ENCODE results near the gene GORASP2. TPM values are rescaled to one million over a fixed set of nuclear protein-coding genes. Genes with fewer than 3 reads are reported as not detected.

Gene GORASP2
- total and polyA plus RNA-seq, 2 experiments from 2014 or later: 44.5 to 45.2 TPM

DNA sequence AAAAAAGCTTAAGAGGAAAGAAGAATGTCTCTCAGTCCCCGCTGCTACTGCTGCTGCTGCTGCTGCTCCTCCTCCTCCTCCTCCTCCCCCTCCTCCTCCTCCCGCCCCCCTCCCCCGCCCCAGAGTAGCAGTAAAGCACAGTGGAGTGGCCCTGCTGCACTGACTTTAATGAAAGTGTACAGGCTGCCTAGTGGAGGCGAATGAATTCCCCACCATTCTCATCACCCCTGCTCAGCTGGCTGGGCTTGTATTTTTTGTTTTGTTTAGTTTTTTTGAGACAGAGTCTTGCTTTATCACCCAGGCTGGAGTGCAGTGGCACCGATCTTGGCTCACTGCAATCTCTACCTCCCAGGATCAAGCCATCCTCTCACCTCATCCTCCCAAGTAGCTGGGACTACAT, 34.3 kb downstream of the GORASP2 start:
- H3K27me3 ChIP-seq (ENCODE audit: insufficient read depth): no peaks in the 10 kb centered on the region
- peaks cover 81% of the 10 kb centered on the region for H3K36me3 Mint-ChIP-seq (ENCODE audit: low read depth)
- no peaks in the 10 kb centered on the region for H3K9me2 ChIP-seq (ENCODE audit: insufficient read depth)
- TF ChIP-seq, protein P1, sequence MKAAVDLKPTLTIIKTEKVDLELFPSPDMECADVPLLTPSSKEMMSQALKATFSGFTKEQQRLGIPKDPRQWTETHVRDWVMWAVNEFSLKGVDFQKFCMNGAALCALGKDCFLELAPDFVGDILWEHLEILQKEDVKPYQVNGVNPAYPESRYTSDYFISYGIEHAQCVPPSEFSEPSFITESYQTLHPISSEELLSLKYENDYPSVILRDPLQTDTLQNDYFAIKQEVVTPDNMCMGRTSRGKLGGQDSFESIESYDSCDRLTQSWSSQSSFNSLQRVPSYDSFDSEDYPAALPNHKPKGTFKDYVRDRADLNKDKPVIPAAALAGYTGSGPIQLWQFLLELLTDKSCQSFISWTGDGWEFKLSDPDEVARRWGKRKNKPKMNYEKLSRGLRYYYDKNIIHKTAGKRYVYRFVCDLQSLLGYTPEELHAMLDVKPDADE (IDR thresholded peaks at IDR 0.05): no peak
- TF ChIP-seq, protein P2, sequence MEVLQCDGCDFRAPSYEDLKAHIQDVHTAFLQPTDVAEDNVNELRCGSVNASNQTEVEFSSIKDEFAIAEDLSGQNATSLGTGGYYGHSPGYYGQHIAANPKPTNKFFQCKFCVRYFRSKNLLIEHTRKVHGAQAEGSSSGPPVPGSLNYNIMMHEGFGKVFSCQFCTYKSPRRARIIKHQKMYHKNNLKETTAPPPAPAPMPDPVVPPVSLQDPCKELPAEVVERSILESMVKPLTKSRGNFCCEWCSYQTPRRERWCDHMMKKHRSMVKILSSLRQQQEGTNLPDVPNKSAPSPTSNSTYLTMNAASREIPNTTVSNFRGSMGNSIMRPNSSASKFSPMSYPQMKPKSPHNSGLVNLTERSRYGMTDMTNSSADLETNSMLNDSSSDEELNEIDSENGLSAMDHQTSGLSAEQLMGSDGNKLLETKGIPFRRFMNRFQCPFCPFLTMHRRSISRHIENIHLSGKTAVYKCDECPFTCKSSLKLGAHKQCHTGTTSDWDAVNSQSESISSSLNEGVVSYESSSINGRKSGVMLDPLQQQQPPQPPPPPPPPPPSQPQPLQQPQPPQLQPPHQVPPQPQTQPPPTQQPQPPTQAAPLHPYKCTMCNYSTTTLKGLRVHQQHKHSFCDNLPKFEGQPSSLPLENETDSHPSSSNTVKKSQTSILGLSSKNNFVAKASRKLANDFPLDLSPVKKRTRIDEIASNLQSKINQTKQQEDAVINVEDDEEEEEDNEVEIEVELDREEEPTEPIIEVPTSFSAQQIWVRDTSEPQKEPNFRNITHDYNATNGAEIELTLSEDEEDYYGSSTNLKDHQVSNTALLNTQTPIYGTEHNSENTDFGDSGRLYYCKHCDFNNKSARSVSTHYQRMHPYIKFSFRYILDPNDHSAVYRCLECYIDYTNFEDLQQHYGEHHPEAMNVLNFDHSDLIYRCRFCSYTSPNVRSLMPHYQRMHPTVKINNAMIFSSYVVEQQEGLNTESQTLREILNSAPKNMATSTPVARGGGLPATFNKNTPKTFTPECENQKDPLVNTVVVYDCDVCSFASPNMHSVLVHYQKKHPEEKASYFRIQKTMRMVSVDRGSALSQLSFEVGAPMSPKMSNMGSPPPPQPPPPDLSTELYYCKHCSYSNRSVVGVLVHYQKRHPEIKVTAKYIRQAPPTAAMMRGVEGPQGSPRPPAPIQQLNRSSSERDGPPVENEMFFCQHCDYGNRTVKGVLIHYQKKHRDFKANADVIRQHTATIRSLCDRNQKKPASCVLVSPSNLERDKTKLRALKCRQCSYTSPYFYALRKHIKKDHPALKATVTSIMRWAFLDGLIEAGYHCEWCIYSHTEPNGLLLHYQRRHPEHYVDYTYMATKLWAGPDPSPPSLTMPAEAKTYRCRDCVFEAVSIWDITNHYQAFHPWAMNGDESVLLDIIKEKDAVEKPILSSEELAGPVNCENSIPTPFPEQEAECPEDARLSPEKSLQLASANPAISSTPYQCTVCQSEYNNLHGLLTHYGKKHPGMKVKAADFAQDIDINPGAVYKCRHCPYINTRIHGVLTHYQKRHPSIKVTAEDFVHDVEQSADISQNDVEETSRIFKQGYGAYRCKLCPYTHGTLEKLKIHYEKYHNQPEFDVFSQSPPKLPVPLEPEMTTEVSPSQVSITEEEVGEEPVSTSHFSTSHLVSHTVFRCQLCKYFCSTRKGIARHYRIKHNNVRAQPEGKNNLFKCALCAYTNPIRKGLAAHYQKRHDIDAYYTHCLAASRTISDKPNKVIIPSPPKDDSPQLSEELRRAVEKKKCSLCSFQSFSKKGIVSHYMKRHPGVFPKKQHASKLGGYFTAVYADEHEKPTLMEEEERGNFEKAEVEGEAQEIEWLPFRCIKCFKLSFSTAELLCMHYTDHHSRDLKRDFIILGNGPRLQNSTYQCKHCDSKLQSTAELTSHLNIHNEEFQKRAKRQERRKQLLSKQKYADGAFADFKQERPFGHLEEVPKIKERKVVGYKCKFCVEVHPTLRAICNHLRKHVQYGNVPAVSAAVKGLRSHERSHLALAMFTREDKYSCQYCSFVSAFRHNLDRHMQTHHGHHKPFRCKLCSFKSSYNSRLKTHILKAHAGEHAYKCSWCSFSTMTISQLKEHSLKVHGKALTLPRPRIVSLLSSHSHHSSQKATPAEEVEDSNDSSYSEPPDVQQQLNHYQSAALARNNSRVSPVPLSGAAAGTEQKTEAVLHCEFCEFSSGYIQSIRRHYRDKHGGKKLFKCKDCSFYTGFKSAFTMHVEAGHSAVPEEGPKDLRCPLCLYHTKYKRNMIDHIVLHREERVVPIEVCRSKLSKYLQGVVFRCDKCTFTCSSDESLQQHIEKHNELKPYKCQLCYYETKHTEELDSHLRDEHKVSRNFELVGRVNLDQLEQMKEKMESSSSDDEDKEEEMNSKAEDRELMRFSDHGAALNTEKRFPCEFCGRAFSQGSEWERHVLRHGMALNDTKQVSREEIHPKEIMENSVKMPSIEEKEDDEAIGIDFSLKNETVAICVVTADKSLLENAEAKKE (CRISPR knock-in tag; IDR thresholded peaks at IDR 0.05): no peak
- TF ChIP-seq POLR2AphosphoS5 (IDR thresholded peaks at IDR 0.05; ENCODE audit: low read depth) (no peak), ZNF114 (CRISPR knock-in tag; IDR thresholded peaks at IDR 0.05) (no peak), CREB1 (CRISPR knock-in tag; IDR thresholded peaks at IDR 0.05; ENCODE audit: low read depth) (no peak), JUNB (IDR thresholded peaks at IDR 0.05; ENCODE audit: unreplicated experiment) (no peak), EZH2 (IDR thresholded peaks at IDR 0.05; ENCODE audit: low read depth, unreplicated experiment) (no peak), ZNF331 (CRISPR knock-in tag; IDR thresholded peaks at IDR 0.05; ENCODE audit: low read depth) (no peak), STAT1 (IDR thresholded peaks at IDR 0.05; ENCODE audit: unreplicated experiment) (no peak), NANOG (IDR thresholded peaks at IDR 0.05; ENCODE audit: borderline replicate concordance) (no peak), EZH2phosphoT487 (IDR thresholded peaks at IDR 0.05; ENCODE audit: unreplicated experiment) (no peak)
- TF ChIP-seq, protein P3, sequence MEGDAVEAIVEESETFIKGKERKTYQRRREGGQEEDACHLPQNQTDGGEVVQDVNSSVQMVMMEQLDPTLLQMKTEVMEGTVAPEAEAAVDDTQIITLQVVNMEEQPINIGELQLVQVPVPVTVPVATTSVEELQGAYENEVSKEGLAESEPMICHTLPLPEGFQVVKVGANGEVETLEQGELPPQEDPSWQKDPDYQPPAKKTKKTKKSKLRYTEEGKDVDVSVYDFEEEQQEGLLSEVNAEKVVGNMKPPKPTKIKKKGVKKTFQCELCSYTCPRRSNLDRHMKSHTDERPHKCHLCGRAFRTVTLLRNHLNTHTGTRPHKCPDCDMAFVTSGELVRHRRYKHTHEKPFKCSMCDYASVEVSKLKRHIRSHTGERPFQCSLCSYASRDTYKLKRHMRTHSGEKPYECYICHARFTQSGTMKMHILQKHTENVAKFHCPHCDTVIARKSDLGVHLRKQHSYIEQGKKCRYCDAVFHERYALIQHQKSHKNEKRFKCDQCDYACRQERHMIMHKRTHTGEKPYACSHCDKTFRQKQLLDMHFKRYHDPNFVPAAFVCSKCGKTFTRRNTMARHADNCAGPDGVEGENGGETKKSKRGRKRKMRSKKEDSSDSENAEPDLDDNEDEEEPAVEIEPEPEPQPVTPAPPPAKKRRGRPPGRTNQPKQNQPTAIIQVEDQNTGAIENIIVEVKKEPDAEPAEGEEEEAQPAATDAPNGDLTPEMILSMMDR (conservative IDR thresholded peaks at IDR 0.05; ENCODE audit: low read depth in 2 of 2): no peak
- TF ChIP-seq, protein P4, sequence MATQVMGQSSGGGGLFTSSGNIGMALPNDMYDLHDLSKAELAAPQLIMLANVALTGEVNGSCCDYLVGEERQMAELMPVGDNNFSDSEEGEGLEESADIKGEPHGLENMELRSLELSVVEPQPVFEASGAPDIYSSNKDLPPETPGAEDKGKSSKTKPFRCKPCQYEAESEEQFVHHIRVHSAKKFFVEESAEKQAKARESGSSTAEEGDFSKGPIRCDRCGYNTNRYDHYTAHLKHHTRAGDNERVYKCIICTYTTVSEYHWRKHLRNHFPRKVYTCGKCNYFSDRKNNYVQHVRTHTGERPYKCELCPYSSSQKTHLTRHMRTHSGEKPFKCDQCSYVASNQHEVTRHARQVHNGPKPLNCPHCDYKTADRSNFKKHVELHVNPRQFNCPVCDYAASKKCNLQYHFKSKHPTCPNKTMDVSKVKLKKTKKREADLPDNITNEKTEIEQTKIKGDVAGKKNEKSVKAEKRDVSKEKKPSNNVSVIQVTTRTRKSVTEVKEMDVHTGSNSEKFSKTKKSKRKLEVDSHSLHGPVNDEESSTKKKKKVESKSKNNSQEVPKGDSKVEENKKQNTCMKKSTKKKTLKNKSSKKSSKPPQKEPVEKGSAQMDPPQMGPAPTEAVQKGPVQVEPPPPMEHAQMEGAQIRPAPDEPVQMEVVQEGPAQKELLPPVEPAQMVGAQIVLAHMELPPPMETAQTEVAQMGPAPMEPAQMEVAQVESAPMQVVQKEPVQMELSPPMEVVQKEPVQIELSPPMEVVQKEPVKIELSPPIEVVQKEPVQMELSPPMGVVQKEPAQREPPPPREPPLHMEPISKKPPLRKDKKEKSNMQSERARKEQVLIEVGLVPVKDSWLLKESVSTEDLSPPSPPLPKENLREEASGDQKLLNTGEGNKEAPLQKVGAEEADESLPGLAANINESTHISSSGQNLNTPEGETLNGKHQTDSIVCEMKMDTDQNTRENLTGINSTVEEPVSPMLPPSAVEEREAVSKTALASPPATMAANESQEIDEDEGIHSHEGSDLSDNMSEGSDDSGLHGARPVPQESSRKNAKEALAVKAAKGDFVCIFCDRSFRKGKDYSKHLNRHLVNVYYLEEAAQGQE (IDR thresholded peaks at IDR 0.05; ENCODE audit: unreplicated experiment): no peak
- H3K4me3 ChIP-seq: no peak overlapping the region
- no peaks in the 10 kb centered on the region for H3K79me2 ChIP-seq (replicated peaks; ENCODE audit: insufficient read depth)
- no peak overlapping the region for H3K4me3 Mint-ChIP-seq
- no peak overlapping the region for H3K4me2 ChIP-seq
- H3K9me3 Mint-ChIP-seq: no peaks in the 10 kb centered on the region; the same call in 2 of the 3 replicates
- no peak overlapping the region for H3K27ac ChIP-seq (ENCODE audit: low read depth)
- peaks cover 19% of the 10 kb centered on the region; the same call in 1 of the 2 replicates for H3F3A ChIP-seq (replicated peaks; ENCODE audit: low read depth)
- H2AFZ ChIP-seq: no peak overlapping the region
- H3K27ac Mint-ChIP-seq: no peak overlapping the region
- peaks cover 41% of the 10 kb centered on the region for H3K36me3 ChIP-seq (ENCODE audit: insufficient read depth)
- peaks cover under 1% of the 10 kb centered on the region; the same call in 2 of the 3 replicates for H3K4me1 Mint-ChIP-seq
- ATAC-seq (no peak), DNase-seq (ENCODE audit: low spot score) (no peak)
- H3K27me3 Mint-ChIP-seq (ENCODE audit: insufficient read depth, low read depth, poor library complexity): peaks cover 2% of the 10 kb centered on the region
- H4K20me1 ChIP-seq (replicated peaks; ENCODE audit: insufficient read depth): peaks cover 18% of the 10 kb centered on the region
- H3K4me1 ChIP-seq (ENCODE audit: insufficient read depth): no peaks in the 10 kb centered on the region
